Hepatocyte (in vitro differentiated cells): Measurements from ENCODE around the gene BTBD8. TPM values are rescaled to one million over a fixed set of nuclear protein-coding genes. Genes with fewer than 3 reads are reported as not detected.

Source experiments
- DNase-seq: peaks from one replicate; pipeline ENCODE4 v3.0.0-alpha.2; 2016; ENCODE audit warnings: low spot score
- H2AFZ ChIP-seq: fragments of 200-600 bp; sonication (generic); 2 replicates; pipeline ENCODE4 v1.6.0; 2016; ENCODE audit warnings: antibody characterized with exemption, mild to moderate bottlenecking
- H3K27ac ChIP-seq: fragments of 200-600 bp; sonication (generic); 2 replicates; pipeline ENCODE4 v1.5.1; 2016; ENCODE audit warnings: mild to moderate bottlenecking
- H3K27me3 ChIP-seq: fragments of 200-600 bp; sonication (generic); 2 replicates; pipeline ENCODE4 v1.6.1; 2016
- H3K36me3 ChIP-seq: fragments of 200-600 bp; sonication (generic); replicated peaks from 2 replicates; pipeline ENCODE4 v1.5.1; 2016; ENCODE audit warnings: low read depth; ENCODE audit not compliant: insufficient read depth
- H3K4me1 ChIP-seq: fragments of 200-600 bp; sonication (generic); 2 replicates; pipeline ENCODE4 v1.5.1; 2016; ENCODE audit warnings: mild to moderate bottlenecking, moderate library complexity; ENCODE audit not compliant: insufficient read depth
- H3K4me2 ChIP-seq: fragments of 200-600 bp; sonication (generic); 2 replicates; pipeline ENCODE4 v1.6.0; 2016
- H3K4me3 ChIP-seq: fragments of 200-600 bp; sonication (generic); 2 replicates; pipeline ENCODE4 v1.5.1; 2016; ENCODE audit warnings: mild to moderate bottlenecking
- H3K79me2 ChIP-seq: fragments of 200-600 bp; sonication (generic); 2 replicates; pipeline ENCODE4 v1.6.0; 2017; ENCODE audit warnings: mild to moderate bottlenecking
- H3K9me2 ChIP-seq: fragments of 200-600 bp; sonication (generic); replicated peaks from 2 replicates; pipeline ENCODE4 v1.6.0; 2017; ENCODE audit warnings: mild to moderate bottlenecking; ENCODE audit not compliant: insufficient read depth
- H3K9me3 ChIP-seq: fragments of 200-600 bp; sonication (generic); 2 replicates; pipeline ENCODE4 v1.5.1; 2016; ENCODE audit warnings: low read depth, mild to moderate bottlenecking
- H4K20me1 ChIP-seq: fragments of 200-600 bp; sonication (generic); 2 replicates; pipeline ENCODE4 v1.6.0; 2016; ENCODE audit warnings: mild to moderate bottlenecking; ENCODE audit not compliant: insufficient read depth, poor library complexity, severe bottlenecking
- EZH2 ChIP-seq: fragments of 200-600 bp; sonication (generic); IDR thresholded peaks from 2 replicates; pipeline ENCODE4 v1.6.1; 2016; ENCODE audit warnings: antibody characterized with exemption, mild to moderate bottlenecking, borderline replicate concordance
- EZH2phosphoT487 ChIP-seq: fragments of 200-600 bp; sonication (generic); IDR thresholded peaks from one replicate; pipeline ENCODE4 v1.6.1; 2018; ENCODE audit warnings: antibody characterized with exemption, mild to moderate bottlenecking, low read depth, moderate library complexity; ENCODE audit not compliant: unreplicated experiment, severe bottlenecking
- WGBS: methylation state at CpG from one replicate; pipeline ENCODE4 v1.1.6; 2016; ENCODE audit warnings: low lambda C conversion rate; ENCODE audit errors: missing lambda C conversion rate; 5-methylcytosine and 5-hydroxymethylcytosine counted together
- polyA plus RNA-seq: library from polyadenylated mRNA; unstranded; fragments of >200 nt; fragmentation: Nextera tagmentation; extraction: Ambion mirVana; gene quantifications from 2 replicates; pipeline ENCODE4 v1.2.1, GENCODE V29; 2016
- total RNA-seq: library from RNA; depleted of rRNA; stranded (reverse); fragments of >200 nt; gene quantifications from 2 replicates; pipeline ENCODE4 v1.2.3, GENCODE V29; 2014
- TF ChIP-seq, protein P1 (sequence below): fragments of 200-600 bp; sonication (generic); IDR thresholded peaks from 2 replicates; pipeline ENCODE4 v1.5.1; 2016; ENCODE audit warnings: antibody characterized with exemption, mild to moderate bottlenecking; ENCODE audit not compliant: poor library complexity

The BTBD8 gene
- total and polyA plus RNA-seq, 2 experiments from 2014 or later = 2.4 to 6.0 TPM

DNA sequence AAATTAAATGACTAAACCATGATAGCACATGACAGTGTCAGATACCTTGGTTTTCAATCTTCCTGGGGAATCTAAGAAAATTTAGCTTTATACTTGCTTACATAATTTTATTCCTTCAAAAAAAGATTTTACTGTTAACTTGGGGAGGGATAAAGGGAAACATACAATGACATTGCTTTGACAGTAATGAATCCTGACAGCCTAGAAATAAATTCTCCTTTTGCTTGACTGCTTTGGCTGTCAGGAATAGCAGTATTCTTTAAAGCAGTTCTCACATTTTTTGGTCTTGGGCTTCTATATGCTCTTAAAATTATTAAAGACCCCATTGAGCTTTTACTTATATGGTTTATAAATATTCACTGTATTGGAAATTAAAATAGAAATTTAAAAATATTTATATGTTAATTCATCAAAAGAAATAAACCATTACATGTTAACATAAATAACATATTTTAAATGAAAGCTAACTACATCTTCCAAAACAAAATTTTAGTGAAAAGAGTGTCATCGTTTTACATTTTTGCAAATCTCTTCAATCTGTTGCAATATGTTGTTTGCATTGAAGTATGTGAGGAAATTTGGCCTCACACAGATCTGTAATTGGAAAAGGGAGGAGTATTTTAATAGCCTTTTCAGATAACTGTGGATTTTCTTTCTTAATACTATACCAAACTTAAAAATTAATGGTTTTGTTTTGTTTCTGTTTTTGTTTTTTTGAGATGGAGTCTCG lies 34.2 kb upstream of the BTBD8 start:
- Histone ChIP-seq H3K27ac (no peak overlapping the region), H4K20me1 (no peaks in the 10 kb centered on the region), H3K4me3 (no peak overlapping the region), H2AFZ (no peak overlapping the region), H3K4me1 (no peaks in the 10 kb centered on the region), H3K9me2 (no peaks in the 10 kb centered on the region), H3K4me2 (no peak overlapping the region), H3K9me3 (no peaks in the 10 kb centered on the region), H3K79me2 (no peaks in the 10 kb centered on the region), H3K36me3 (no peaks in the 10 kb centered on the region), H3K27me3 (no peaks in the 10 kb centered on the region)
- WGBS = 98% methylated on average over 2 of the region's 2 CpGs
- TF ChIP-seq, protein P1, sequence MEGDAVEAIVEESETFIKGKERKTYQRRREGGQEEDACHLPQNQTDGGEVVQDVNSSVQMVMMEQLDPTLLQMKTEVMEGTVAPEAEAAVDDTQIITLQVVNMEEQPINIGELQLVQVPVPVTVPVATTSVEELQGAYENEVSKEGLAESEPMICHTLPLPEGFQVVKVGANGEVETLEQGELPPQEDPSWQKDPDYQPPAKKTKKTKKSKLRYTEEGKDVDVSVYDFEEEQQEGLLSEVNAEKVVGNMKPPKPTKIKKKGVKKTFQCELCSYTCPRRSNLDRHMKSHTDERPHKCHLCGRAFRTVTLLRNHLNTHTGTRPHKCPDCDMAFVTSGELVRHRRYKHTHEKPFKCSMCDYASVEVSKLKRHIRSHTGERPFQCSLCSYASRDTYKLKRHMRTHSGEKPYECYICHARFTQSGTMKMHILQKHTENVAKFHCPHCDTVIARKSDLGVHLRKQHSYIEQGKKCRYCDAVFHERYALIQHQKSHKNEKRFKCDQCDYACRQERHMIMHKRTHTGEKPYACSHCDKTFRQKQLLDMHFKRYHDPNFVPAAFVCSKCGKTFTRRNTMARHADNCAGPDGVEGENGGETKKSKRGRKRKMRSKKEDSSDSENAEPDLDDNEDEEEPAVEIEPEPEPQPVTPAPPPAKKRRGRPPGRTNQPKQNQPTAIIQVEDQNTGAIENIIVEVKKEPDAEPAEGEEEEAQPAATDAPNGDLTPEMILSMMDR = no peak
- TF ChIP-seq EZH2phosphoT487 (no peak), EZH2 (no peak)
- DNase-seq = no peak

DNA sequence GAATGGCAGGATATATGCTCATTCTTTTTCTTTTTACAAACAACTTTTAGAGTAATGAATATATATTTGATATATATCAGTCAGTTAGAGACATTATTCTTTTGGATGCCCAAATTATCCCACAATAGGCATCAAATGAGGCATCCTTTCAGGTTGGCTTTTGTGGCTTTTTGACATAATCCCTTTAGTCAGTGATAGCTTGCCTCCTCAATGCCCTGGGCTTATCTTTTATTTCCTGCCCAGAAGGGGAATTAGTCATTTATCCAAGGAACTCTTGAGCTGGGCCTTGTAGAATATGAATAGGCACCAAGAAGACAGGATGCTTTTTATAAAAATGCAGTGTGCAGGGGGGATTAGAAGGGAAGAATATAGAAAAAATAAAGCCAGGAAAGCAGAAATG lies 28.2 kb upstream of the BTBD8 start:
- Histone ChIP-seq H3K9me2 (no peaks in the 10 kb centered on the region), H3K9me3 (no peaks in the 10 kb centered on the region), H2AFZ (no peak overlapping the region), H3K4me2 (no peak overlapping the region), H3K79me2 (no peaks in the 10 kb centered on the region), H3K4me1 (no peaks in the 10 kb centered on the region), H4K20me1 (no peaks in the 10 kb centered on the region), H3K27ac (no peak overlapping the region), H3K4me3 (no peak overlapping the region), H3K36me3 (no peaks in the 10 kb centered on the region), H3K27me3 (no peaks in the 10 kb centered on the region)
- no peak for DNase-seq
- TF ChIP-seq EZH2 (no peak), EZH2phosphoT487 (no peak)
- TF ChIP-seq, protein P1 = no peak

DNA sequence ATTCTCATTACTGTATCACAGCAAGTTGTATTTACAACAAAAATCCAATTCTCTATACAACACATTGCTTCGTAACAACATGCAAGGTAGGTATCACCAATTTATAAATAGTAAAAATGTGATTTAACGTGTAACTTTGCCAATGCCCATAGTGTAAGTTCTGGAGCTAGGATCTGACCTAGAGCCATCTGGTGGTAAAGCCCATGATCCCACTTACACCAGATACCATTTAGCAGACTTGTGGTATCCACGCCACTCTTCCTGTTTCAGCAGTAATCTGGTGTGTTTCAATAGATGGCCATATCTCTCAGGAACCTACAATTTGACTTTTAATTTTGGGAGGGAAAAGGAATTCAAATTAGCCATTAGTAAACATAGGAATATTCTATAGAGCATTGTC lies 15.1 kb upstream of the BTBD8 start:
- Histone ChIP-seq H3K9me2 (no peaks in the 10 kb centered on the region), H4K20me1 (no peaks in the 10 kb centered on the region), H3K36me3 (no peaks in the 10 kb centered on the region), H3K4me2 (no peak overlapping the region), H3K79me2 (no peaks in the 10 kb centered on the region), H3K9me3 (no peaks in the 10 kb centered on the region), H3K4me3 (no peak overlapping the region), H3K27me3 (no peaks in the 10 kb centered on the region), H2AFZ (no peak overlapping the region), H3K27ac (no peak overlapping the region), H3K4me1 (no peaks in the 10 kb centered on the region)
- 92% methylated on average over 3 of the region's 3 CpGs for WGBS
- TF ChIP-seq, protein P1 = no peak
- no peak for TF ChIP-seq EZH2phosphoT487
- TF ChIP-seq EZH2 = no peak
- no peak for DNase-seq
